ENCODE measurements around the gene ZGPAT.

ZGPAT gene

DNA sequence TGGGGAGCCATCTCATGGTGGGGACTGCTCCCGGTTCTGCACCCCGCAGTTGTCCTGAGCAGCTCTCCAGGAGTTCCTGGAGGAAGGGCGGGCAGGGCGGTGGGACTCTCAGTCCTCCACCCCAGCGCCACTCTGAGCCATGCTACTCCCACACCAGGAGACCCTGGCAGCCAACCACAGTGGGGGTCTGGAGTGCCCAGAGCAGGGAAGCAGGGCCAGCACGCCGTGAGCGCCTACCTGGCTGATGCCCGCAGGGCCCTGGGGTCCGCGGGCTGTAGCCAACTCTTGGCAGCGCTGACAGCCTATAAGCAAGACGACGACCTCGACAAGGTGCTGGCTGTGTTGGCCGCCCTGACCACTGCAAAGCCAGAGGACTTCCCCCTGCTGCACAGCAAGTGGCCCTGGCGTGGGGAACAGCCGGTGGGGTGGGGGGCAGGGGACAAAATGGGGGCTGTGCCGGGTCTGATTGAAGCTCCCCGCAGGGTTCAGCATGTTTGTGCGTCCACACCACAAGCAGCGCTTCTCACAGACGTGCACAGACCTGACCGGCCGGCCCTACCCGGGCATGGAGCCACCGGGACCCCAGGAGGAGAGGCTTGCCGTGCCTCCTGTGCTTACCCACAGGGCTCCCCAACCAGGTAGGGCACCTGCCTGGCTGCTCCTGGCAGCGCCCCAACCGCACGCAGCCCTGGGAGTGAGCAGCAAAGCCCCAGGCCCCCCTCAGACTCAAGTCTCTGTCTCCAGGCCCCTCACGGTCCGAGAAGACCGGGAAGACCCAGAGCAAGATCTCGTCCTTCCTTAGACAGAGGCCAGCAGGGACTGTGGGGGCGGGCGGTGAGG, 13.0 kb upstream of the ZGPAT start:
- ATAC-seq (no peak), DNase-seq (ENCODE audit: low spot score in 2 of 2) (no peak)
- H3K4me1 Mint-ChIP-seq: peaks cover 36% of the 10 kb centered on the region
- no peak overlapping the region for H3K4me3 Mint-ChIP-seq
- H3K27ac Mint-ChIP-seq: peak overlapping the region; percentile 96
- peaks cover 72% of the 10 kb centered on the region for H3K36me3 Mint-ChIP-seq
- H3K9me3 Mint-ChIP-seq: no peaks in the 10 kb centered on the region

DNA sequence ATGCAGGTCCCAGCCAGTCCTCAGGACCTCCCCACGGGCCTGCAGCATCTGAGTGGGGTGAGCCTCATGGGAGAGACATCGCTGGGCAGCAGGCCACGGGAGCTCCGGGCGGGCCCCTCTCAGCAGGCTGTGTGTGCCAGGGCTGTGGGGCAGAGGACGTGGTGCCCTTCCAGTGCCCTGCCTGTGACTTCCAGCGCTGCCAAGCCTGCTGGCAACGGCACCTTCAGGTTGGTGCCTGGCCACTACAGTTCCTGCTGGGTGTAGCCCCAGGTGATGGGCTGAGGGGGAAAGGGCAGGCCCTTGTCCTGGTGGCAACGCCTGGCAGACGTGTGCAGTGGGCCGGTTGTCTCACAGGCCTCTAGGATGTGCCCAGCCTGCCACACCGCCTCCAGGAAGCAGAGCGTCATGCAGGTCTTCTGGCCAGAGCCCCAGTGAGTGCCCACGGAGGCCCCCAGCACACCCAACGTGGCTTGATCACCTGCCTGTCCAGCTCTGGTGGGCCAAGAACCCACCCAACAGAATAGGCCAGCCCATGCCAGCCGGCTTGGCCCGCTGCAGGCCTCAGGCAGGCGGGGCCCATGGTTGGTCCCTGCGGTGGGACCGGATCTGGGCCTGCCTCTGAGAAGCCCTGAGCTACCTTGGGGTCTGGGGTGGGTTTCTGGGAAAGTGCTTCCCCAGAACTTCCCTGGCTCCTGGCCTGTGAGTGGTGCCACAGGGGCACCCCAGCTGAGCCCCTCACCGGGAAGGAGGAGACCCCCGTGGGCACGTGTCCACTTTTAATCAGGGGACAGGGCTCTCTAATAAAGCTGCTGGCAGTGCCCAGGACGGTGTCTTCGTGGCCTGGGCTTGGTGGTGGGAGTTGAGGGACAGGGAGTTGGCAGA, 12.2 kb upstream of the ZGPAT start:
- no peak overlapping the region for H3K4me3 Mint-ChIP-seq
- H3K4me1 Mint-ChIP-seq: peaks cover 36% of the 10 kb centered on the region
- no peaks in the 10 kb centered on the region for H3K9me3 Mint-ChIP-seq
- no peak for DNase-seq (ENCODE audit: low spot score in 2 of 2)
- H3K36me3 Mint-ChIP-seq: peaks cover 72% of the 10 kb centered on the region
- ATAC-seq: no peak
- H3K27ac Mint-ChIP-seq: peak overlapping the region; percentile 70

DNA sequence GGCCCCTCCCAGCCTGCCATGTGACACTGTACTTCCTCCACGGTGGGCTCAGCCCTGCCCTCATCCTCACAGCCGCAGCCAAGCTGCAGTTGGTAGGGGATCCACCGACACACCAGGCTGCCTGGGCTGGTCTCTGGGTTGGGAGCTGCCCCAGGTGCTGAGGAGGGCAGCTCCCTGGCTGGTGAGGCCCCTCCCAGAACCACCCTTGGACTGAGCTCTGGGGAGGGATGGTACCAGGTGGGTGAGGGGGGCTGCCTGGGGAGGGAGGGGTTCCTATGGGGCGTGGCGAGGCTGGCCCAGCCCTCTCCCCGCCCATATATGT, 11.6 kb upstream of the ZGPAT start:
- H3K9me3 Mint-ChIP-seq: no peaks in the 10 kb centered on the region

DNA sequence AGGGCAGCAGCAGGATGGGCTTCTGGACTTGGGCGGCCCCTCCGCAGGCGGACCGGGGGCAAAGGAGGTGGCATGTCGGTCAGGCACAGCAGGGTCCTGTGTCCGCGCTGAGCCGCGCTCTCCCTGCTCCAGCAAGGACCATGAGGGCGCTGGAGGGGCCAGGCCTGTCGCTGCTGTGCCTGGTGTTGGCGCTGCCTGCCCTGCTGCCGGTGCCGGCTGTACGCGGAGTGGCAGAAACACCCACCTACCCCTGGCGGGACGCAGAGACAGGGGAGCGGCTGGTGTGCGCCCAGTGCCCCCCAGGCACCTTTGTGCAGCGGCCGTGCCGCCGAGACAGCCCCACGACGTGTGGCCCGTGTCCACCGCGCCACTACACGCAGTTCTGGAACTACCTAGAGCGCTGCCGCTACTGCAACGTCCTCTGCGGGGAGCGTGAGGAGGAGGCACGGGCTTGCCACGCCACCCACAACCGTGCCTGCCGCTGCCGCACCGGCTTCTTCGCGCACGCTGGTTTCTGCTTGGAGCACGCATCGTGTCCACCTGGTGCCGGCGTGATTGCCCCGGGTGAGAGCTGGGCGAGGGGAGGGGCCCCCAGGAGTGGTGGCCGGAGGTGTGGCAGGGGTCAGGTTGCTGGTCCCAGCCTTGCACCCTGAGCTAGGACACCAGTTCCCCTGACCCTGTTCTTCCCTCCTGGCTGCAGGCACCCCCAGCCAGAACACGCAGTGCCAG, 11.0 kb upstream of the ZGPAT start, which contains the start of gene TNFRSF6B:
TNFRSF6B (plus strand) TSS at position 25 of the 729 bp plus-strand sequence; CDS start at position 141, 116 bp downstream.
- H3K9me3 Mint-ChIP-seq: no peaks in the 10 kb centered on the region
- peaks cover 31% of the 10 kb centered on the region for H3K4me1 Mint-ChIP-seq
- peak; percentile 1 for ATAC-seq
- peak within 1 kb of the TSS; percentile 70 for H3K27ac Mint-ChIP-seq
- DNase-seq (ENCODE audit: low spot score in 2 of 2): peak in 1 of 2 donors; percentile 51
- peaks cover 63% of the 10 kb centered on the region for H3K36me3 Mint-ChIP-seq
- peak within 1 kb of the TSS; percentile 35 for H3K4me3 Mint-ChIP-seq

More for the DNA sequence above, 11.6 kb upstream of the ZGPAT start:
- DNase-seq (ENCODE audit: low spot score in 2 of 2) (peak in 1 of 2 donors; percentile 53), ATAC-seq (peak; percentile 38)
- peaks cover 68% of the 10 kb centered on the region for H3K36me3 Mint-ChIP-seq
- H3K4me3 Mint-ChIP-seq: no peak overlapping the region
- peaks cover 34% of the 10 kb centered on the region for H3K4me1 Mint-ChIP-seq
- peak overlapping the region; percentile 70 for H3K27ac Mint-ChIP-seq

DNA sequence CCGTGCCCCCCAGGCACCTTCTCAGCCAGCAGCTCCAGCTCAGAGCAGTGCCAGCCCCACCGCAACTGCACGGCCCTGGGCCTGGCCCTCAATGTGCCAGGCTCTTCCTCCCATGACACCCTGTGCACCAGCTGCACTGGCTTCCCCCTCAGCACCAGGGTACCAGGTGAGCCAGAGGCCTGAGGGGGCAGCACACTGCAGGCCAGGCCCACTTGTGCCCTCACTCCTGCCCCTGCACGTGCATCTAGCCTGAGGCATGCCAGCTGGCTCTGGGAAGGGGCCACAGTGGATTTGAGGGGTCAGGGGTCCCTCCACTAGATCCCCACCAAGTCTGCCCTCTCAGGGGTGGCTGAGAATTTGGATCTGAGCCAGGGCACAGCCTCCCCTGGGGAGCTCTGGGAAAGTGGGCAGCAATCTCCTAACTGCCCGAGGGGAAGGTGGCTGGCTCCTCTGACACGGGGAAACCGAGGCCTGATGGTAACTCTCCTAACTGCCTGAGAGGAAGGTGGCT, 10.4 kb upstream of the ZGPAT start:
- Mint-ChIP-seq H3K9me3 (no peaks in the 10 kb centered on the region), H3K4me3 (peak overlapping the region; percentile 35), H3K36me3 (peaks cover 59% of the 10 kb centered on the region), H3K4me1 (peaks cover 37% of the 10 kb centered on the region), H3K27ac (peak overlapping the region; percentile 67)
- peak in 1 of 2 donors; percentile 54 for DNase-seq (ENCODE audit: low spot score in 2 of 2)
- no peak for ATAC-seq

DNA sequence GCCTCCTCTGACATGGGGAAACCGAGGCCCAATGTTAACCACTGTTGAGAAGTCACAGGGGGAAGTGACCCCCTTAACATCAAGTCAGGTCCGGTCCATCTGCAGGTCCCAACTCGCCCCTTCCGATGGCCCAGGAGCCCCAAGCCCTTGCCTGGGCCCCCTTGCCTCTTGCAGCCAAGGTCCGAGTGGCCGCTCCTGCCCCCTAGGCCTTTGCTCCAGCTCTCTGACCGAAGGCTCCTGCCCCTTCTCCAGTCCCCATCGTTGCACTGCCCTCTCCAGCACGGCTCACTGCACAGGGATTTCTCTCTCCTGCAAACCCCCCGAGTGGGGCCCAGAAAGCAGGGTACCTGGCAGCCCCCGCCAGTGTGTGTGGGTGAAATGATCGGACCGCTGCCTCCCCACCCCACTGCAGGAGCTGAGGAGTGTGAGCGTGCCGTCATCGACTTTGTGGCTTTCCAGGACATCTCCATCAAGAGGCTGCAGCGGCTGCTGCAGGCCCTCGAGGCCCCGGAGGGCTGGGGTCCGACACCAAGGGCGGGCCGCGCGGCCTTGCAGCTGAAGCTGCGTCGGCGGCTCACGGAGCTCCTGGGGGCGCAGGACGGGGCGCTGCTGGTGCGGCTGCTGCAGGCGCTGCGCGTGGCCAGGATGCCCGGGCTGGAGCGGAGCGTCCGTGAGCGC, 9.8 kb upstream of the ZGPAT start:
- Mint-ChIP-seq H3K4me3 (peak overlapping the region; percentile 35), H3K36me3 (peaks cover 59% of the 10 kb centered on the region), H3K9me3 (no peaks in the 10 kb centered on the region), H3K27ac (peak overlapping the region; percentile 67), H3K4me1 (peaks cover 43% of the 10 kb centered on the region)
- DNase-seq (ENCODE audit: low spot score in 2 of 2) (peak in 1 of 2 donors; percentile 51), ATAC-seq (no peak)

DNA sequence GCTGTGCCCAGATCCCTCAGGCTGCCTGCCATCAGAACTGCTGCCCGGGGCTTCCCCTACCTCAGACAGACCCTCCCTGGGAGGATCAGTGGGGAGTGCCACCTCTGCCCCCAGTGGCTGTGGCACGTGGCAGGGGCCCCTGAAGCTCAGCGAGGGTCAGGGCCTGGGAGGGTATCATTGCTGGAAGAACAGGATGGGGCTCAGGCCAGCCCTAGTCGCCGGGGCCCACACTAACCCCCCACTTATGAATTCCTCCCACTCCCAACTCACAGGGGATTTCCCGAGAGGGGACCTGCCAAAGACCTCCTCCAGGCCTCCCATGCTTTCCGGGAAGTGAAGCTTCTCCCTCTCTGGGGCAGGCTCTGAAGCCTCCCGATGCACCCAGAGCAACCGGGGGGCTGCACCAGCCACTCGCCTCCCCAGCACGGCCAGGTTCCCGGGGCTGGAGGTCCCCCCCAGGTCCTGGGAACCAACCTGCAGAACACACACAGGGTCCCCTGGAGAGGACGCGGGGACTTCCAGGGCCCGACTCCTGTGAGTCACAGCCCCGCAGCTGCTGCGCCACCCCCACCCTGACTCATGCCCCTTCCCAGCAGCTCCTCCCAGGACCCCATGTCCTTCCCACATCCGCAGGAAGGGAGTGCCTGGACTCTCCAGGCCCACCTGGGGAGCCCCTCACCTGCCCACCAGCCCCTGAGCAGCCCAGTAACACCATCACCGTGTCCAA, 8.9 kb upstream of the ZGPAT start:
- peak; percentile 78 for ATAC-seq
- Mint-ChIP-seq H3K4me3 (peak overlapping the region; percentile 53), H3K27ac (peak overlapping the region; percentile 78), H3K36me3 (peaks cover 51% of the 10 kb centered on the region), H3K4me1 (peaks cover 41% of the 10 kb centered on the region), H3K9me3 (no peaks in the 10 kb centered on the region)
- peak in 1 of 2 donors; percentile 80 for DNase-seq (ENCODE audit: low spot score in 2 of 2)

DNA sequence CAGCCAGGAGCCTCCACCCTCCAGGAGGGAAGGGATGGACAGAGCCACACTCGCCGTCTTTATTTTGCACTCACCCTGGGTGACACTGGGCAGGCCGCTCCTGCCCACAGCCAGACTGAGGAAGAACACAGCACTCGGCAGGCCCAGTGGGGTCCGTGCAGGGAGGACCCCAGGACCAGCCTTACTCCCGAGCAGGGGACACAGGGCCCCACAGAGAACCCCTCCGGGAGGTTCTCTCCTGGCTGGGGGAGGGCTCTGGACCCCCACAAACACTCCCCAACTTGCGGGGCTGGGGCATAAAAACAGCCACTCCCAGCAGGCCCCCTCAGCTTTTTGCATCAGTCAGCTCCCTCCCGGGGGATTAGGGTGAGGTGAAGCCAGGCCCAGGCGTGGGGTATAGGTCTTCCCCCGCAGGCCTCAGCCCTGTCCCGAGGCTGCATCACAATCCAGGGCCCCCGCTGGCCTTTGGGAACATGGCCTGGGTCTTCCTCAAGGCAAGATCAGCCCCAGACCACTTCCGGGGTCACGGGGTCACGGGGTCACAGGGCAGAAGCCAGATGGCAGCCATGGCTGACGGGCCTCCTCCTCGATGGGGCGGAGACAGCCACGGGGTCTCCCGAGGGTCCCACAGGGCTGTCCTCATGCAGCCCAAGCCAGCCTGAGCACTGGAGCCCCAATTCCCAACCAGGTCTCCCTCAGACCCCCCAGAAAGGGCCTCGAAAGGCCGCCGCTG, 8.2 kb upstream of the ZGPAT start:
- ATAC-seq (no peak), DNase-seq (ENCODE audit: low spot score in 2 of 2) (peak in 1 of 2 donors; percentile 51)
- peaks cover 39% of the 10 kb centered on the region for H3K4me1 Mint-ChIP-seq
- peak overlapping the region; percentile 78 for H3K27ac Mint-ChIP-seq
- peak overlapping the region; percentile 53 for H3K4me3 Mint-ChIP-seq
- peaks cover 50% of the 10 kb centered on the region for H3K36me3 Mint-ChIP-seq
- no peaks in the 10 kb centered on the region for H3K9me3 Mint-ChIP-seq

DNA sequence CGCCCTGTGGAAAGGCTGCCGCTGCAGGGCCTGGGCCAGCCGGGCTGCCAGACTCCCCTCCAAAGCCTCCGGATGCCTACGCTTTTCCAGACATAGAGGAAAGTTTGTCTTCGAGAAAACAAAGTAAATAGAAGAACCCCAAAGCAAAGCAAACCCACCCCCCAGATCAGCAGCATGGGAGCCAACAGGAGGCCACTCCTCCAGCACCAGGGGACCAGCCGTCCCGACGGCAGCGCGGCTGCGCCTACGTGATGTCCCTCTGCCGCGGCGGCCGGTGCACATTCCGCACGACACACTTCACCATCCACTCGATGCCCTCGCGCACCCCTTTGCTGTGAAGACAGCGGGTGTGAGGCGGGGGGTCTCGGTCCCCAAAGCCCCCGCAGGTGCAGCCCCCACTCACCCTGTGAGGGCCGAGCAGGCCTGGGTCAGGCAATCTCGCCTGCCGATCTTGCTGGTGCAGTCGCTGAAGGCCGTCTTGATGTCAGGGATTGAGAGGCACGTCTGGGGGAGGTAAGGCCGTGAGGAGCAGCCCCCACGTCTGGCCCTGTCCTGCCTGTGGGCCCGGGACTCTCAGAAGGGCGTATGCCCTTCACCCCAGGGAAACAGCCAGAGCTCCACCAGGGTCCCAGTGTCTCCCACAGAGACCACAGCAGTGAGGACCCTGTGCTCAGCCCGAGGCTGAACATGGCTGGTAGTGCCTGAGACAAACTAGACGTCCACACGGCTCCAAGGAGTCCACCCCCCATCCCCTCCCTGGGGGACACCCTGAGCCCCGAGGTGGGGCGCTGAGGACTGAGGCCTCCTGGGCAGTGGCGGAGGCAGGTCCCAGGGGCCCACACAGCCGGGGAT, 7.4 kb upstream of the ZGPAT start:
- Mint-ChIP-seq H3K27ac (peak overlapping the region; percentile 78), H3K36me3 (peaks cover 50% of the 10 kb centered on the region), H3K4me1 (peaks cover 46% of the 10 kb centered on the region), H3K9me3 (no peaks in the 10 kb centered on the region), H3K4me3 (no peak overlapping the region)
- ATAC-seq: no peak
- DNase-seq (ENCODE audit: low spot score in 2 of 2): no peak

DNA sequence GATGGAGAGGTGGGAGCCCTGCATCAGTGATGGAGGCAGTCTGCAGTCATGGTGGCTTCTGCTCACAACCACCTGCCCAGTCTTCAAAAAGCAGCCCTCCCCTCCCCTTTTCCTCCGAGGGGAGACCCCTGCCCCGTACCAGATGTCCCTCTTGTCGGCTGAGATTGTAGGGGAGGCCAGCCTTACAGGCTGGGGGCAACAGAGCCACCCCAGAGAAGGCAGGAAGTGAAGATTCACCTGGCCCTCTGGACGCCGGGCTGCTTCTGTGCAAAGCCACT, 6.8 kb upstream of the ZGPAT start:
- peaks cover 48% of the 10 kb centered on the region for H3K4me1 Mint-ChIP-seq
- no peak for DNase-seq (ENCODE audit: low spot score in 2 of 2)
- peak overlapping the region; percentile 78 for H3K27ac Mint-ChIP-seq
- ATAC-seq: no peak
- peaks cover 51% of the 10 kb centered on the region for H3K36me3 Mint-ChIP-seq
- no peaks in the 10 kb centered on the region for H3K9me3 Mint-ChIP-seq
- H3K4me3 Mint-ChIP-seq: no peak overlapping the region

DNA sequence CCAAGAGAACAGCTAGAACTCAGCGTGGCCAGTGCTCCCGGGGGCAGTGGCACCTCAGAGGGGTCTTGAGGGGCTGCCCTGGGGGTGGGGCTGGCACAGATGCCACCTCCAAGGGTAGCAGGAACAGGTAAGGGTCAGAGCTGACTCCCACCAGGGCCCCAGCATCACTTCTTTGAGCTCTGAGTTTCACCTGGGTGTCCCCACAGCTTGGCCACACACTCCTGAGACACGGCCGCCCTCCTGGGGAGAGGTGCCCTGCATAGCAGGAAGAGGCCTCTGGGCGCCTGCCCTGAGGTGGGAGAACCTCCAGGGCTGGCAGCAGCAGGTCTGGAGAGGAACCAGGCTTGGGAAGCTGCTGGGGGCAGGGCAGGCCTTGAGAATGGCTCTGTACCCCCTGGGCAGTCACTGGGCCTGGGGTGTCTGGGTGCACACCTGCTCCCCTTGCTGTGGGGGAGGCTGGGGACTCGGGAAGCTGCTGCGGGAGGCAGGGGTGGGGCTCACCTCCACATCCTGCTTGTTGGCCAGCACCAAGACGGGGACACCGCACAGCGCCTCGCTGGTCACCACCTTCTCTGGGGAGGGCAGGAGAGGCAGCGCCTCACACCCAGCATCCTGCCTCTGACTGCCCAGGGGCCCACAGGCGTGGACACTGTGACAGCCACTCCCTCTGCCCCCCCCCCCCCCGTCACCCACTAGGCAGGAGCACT, 6.4 kb upstream of the ZGPAT start:
- DNase-seq (ENCODE audit: low spot score in 2 of 2) (no peak), ATAC-seq (no peak)
- Mint-ChIP-seq H3K4me1 (peaks cover 48% of the 10 kb centered on the region), H3K36me3 (peaks cover 51% of the 10 kb centered on the region), H3K27ac (peak overlapping the region; percentile 78), H3K4me3 (no peak overlapping the region), H3K9me3 (no peaks in the 10 kb centered on the region)

DNA sequence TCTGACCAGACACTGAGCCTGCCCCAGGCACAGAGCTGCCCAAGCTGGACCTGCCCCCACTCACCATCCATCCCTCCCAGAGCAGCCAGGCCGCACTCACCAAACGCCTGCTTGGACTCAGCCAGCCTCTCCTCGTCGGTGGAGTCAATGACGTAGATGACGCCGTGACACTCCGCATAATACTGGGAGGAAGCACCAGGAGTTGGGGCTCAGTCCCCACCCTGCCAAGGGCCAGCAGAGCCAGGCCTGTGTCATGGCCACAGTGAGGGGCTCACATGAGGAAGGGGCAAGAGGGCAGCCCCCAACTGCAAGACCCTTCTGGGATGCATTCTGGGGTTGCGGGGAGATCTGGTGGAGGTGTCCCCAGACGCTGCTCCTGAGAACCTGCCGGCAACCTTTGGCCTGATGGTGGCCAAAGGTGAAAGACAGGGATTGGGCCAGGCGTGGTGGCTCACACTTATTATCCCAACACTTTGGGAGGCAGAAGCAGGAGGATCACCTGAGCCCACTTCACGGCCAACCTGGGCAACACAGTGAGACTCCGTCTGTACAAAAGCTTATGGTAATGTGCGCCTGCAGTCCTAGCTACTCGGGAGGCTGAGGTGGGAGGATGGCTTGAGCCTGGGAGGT, 5.7 kb upstream of the ZGPAT start:
- H3K27ac Mint-ChIP-seq: peak overlapping the region; percentile 71
- no peaks in the 10 kb centered on the region for H3K9me3 Mint-ChIP-seq
- H3K4me1 Mint-ChIP-seq: peaks cover 48% of the 10 kb centered on the region
- DNase-seq (ENCODE audit: low spot score in 2 of 2) (no peak), ATAC-seq (no peak)
- peaks cover 53% of the 10 kb centered on the region for H3K36me3 Mint-ChIP-seq
- no peak overlapping the region for H3K4me3 Mint-ChIP-seq
